Measurements from ENCODE around the gene CTBP1.

Gene CTBP1

GRCh38 chr4:1164444-1164843 lies 84.5 kb downstream of the CTBP1 start:
- no peak for DNase-seq (ENCODE audit: extremely low read depth in 1 of 2, low read depth in 1 of 2)

GRCh38 chr4:1164040-1164439 lies 84.9 kb downstream of the CTBP1 start:
- no peak for DNase-seq (ENCODE audit: extremely low read depth in 1 of 2, low read depth in 1 of 2)

All from stimulated activated CD8-positive, alpha-beta memory T cell treated with anti-CD3 and anti-CD28 coated beads, Interleukin-7, amount 100 ng/mL, for 48 hours (primary cell).